Stimulated activated naive CD8-positive, alpha-beta T cell treated with anti-CD3 and anti-CD28 coated beads, Interleukin-15, amount 100 ng/mL, for 72 hours (primary cell): Measurements from ENCODE around the gene CELA3B.
"Not testable (repeated sequence)": the region's sequence is repeated elsewhere in the genome, so short reads cannot be mapped to it uniquely, and the experiment has no call there.

Experiments used
- ATAC-seq: fragments of 150-1000 bp; cut with Tn5 transposase; 2 replicates; pipeline ENCODE4 v1.10.0; 2021; ENCODE audit warnings: mild to moderate bottlenecking, moderate library complexity
- DNase-seq, 2 donors: peaks; one replicate each; pipeline ENCODE4 v3.0.0; 2021 to 2022
- H3K27ac Mint-ChIP-seq, 2 donors: one replicate each; pipeline ENCODE4 v1.8.0; 2022; ENCODE audit warnings: mild to moderate bottlenecking in 2 of 2, mixed read lengths in 2 of 2, moderate library complexity in 2 of 2
- H3K27me3 Mint-ChIP-seq: one replicate; pipeline ENCODE4 v1.8.0; 2022; ENCODE audit warnings: mixed read lengths
- H3K4me1 Mint-ChIP-seq: one replicate; pipeline ENCODE4 v1.8.0; 2022; ENCODE audit warnings: mild to moderate bottlenecking, mixed read lengths
- H3K4me3 Mint-ChIP-seq, 2 donors: one replicate each; pipeline ENCODE4 v1.8.0; 2022; ENCODE audit warnings: mild to moderate bottlenecking in 2 of 2, mixed read lengths in 2 of 2, moderate library complexity in 1 of 2
- H3K9me3 Mint-ChIP-seq, 2 donors: one replicate each; pipeline ENCODE4 v1.8.0; 2022; ENCODE audit warnings: mixed read lengths in 2 of 2

Gene CELA3B, protein sequence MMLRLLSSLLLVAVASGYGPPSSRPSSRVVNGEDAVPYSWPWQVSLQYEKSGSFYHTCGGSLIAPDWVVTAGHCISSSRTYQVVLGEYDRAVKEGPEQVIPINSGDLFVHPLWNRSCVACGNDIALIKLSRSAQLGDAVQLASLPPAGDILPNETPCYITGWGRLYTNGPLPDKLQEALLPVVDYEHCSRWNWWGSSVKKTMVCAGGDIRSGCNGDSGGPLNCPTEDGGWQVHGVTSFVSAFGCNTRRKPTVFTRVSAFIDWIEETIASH

DNA sequence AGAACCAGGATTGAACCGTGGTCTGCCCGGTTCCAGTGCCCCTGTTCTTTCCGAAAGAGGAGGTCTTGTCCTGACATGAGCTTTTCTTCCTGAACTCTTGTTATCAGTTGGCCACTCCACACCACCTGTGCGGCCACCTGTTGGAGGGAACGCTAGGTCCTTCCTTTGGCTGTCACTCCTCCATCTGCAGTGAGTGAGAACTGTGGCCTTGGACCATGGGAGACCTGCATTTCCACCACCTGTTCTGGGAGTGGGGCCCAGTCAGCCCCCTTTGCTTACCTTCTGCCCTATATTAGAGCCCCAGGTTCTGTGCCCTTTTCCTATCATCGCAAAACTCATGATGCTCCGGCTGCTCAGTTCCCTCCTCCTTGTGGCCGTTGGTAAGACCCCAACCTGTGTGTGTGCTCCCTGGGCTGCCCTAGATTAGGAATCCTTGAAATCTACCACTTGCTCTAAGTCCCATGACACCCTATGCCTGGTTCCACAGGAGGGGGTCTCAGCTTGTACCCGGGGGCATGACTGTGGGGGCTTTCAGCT lies at the start of gene CELA3B:
CELA3B (plus strand) TSS at position 320 of the 537 bp plus-strand sequence; CDS start at position 338, 18 bp downstream.
- not testable (repeated sequence) for DNase-seq, H3K27me3 Mint-ChIP-seq, H3K4me3 Mint-ChIP-seq, H3K4me1 Mint-ChIP-seq, H3K9me3 Mint-ChIP-seq, ATAC-seq, H3K27ac Mint-ChIP-seq

DNA sequence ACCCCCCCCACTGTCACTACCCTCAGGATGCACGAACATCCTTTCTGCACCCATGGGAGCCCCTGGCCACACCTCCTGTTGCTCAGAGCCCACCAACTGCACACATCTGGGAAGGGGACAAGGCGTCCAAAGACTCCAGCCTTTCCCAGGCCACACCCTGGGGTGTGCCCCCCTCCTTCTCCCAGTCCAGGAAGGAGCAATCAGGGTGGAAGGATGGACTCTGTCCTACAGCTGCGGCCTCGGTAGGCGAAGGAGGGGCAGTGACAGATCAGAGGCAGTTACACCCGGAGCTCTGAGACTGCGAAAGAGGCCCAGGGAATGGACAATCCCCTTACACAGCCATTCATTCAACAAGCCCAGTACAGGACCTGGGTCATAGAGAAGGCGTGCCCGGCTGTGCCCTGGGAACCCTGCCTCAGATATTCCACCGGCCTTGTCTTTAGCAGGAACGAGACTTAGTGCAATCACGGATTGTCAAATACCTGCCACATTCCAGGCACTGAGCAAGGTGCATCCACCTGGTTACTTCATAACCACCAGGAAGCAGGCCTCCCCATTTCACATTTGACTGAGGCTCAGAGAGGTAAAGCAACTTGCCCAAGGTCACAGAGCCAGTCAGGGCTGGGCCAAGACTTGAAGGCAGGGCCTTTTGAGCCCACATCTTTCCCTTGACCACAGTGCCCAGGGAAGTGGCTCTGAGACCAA lies 49.1 kb upstream of the CELA3B start:
- Mint-ChIP-seq H3K27ac (no peak overlapping the region), H3K4me1 (no peaks in the 10 kb centered on the region), H3K9me3 (no peaks in the 10 kb centered on the region), H3K4me3 (no peak overlapping the region), H3K27me3 (no peaks in the 10 kb centered on the region)
- ATAC-seq (no peak), DNase-seq (no peak)

DNA sequence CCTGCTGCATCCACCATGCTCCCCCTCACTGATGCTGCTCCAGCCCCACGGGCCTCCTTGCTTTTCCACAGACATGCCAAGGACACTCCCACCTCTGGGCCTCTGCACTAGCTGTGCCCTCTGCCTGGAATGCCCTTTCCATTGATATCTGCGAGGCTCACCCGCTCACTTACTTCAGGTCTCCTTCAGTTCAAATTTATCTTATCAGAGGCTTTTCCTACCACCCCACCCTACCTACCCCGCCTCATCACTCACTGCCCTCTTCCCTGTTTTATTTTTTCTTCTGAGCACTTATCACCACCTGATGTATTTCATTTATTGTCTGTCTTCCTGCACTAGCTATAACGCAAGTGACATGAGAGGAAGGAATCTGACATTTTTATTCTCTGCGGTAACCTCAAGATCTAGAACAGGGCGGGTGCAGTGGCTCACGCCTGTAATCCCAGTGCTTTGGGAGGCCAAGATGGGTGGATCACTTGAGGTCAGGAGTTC lies 46.7 kb upstream of the CELA3B start:
- DNase-seq (no peak), ATAC-seq (no peak)
- Mint-ChIP-seq H3K27ac (no peak overlapping the region), H3K9me3 (no peaks in the 10 kb centered on the region), H3K4me3 (no peak overlapping the region), H3K27me3 (peaks cover under 1% of the 10 kb centered on the region), H3K4me1 (peaks cover 15% of the 10 kb centered on the region)

- Mint-ChIP-seq H3K9me3 (no peaks in the 10 kb centered on the region), H3K4me3 (no peak overlapping the region), H3K27ac (no peak overlapping the region), H3K4me1 (peaks cover 20% of the 10 kb centered on the region), H3K27me3 (peaks cover 6% of the 10 kb centered on the region)
- no peak for DNase-seq
- ATAC-seq = no peak
These were observed 46.1 kb upstream of the CELA3B start for GRCh38 chr1:21930629-21931170.

- DNase-seq (no peak), ATAC-seq (no peak)
- H3K27ac Mint-ChIP-seq = peak overlapping the region in 1 of 2 donors; percentile 95
- H3K27me3 Mint-ChIP-seq = peaks cover 11% of the 10 kb centered on the region
- H3K4me3 Mint-ChIP-seq = no peak overlapping the region
- H3K9me3 Mint-ChIP-seq = no peaks in the 10 kb centered on the region
- peaks cover 27% of the 10 kb centered on the region for H3K4me1 Mint-ChIP-seq
These were observed 45.4 kb upstream of the CELA3B start for GRCh38 chr1:21931171-21932093.

DNA sequence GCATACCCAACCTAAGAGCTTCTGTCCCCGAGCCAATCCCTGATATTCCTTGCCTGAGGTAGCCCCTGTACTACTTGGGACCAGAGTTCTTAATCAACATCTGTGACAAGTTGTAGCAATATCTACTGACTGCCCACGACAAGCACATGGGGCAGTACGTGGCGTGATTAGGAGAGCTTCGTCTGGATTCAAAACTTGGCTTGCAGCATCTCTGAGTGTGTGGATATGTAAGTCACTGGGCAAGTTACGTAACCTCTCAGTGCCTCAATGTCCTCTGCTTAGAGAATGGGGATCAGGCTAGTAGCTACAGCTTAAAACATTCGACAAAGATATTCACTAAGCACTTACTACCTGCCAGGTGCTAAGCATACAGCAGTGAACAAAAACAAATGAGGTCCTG lies 44.7 kb upstream of the CELA3B start:
- Mint-ChIP-seq H3K27me3 (peaks cover 11% of the 10 kb centered on the region), H3K4me3 (no peak overlapping the region), H3K9me3 (no peaks in the 10 kb centered on the region), H3K27ac (no peak overlapping the region), H3K4me1 (peaks cover 29% of the 10 kb centered on the region)
- DNase-seq (no peak), ATAC-seq (no peak)

GRCh38 chr1:21933397-21934248 lies 43.2 kb upstream of the CELA3B start:
- peaks cover 42% of the 10 kb centered on the region for H3K4me1 Mint-ChIP-seq
- peak overlapping the region; percentile 42 to 49 for H3K27ac Mint-ChIP-seq
- H3K27me3 Mint-ChIP-seq = peaks cover 16% of the 10 kb centered on the region
- DNase-seq (no peak), ATAC-seq (no peak)
- no peaks in the 10 kb centered on the region for H3K9me3 Mint-ChIP-seq
- H3K4me3 Mint-ChIP-seq = peak overlapping the region in 1 of 2 donors; percentile 22

GRCh38 chr1:21935393-21935804 lies 41.4 kb upstream of the CELA3B start:
- peak overlapping the region in 1 of 2 donors; percentile 43 for H3K27ac Mint-ChIP-seq
- no peak for ATAC-seq

GRCh38 chr1:21935891-21936365 lies 40.9 kb upstream of the CELA3B start:
- peaks cover 46% of the 10 kb centered on the region for H3K4me1 Mint-ChIP-seq
- peak overlapping the region in 1 of 2 donors; percentile 43 for H3K27ac Mint-ChIP-seq
- no peak for ATAC-seq
- peaks cover 20% of the 10 kb centered on the region for H3K27me3 Mint-ChIP-seq
- H3K4me3 Mint-ChIP-seq = peak overlapping the region; percentile 42 to 69
- no peaks in the 10 kb centered on the region for H3K9me3 Mint-ChIP-seq
- no peak for DNase-seq

More at GRCh38 chr1:21935393-21935804, 41.4 kb upstream of the CELA3B start:
- no peak for DNase-seq
- peak overlapping the region; percentile 42 to 69 for H3K4me3 Mint-ChIP-seq
- H3K4me1 Mint-ChIP-seq = peaks cover 46% of the 10 kb centered on the region
- H3K27me3 Mint-ChIP-seq = peaks cover 20% of the 10 kb centered on the region
- no peaks in the 10 kb centered on the region for H3K9me3 Mint-ChIP-seq

DNA sequence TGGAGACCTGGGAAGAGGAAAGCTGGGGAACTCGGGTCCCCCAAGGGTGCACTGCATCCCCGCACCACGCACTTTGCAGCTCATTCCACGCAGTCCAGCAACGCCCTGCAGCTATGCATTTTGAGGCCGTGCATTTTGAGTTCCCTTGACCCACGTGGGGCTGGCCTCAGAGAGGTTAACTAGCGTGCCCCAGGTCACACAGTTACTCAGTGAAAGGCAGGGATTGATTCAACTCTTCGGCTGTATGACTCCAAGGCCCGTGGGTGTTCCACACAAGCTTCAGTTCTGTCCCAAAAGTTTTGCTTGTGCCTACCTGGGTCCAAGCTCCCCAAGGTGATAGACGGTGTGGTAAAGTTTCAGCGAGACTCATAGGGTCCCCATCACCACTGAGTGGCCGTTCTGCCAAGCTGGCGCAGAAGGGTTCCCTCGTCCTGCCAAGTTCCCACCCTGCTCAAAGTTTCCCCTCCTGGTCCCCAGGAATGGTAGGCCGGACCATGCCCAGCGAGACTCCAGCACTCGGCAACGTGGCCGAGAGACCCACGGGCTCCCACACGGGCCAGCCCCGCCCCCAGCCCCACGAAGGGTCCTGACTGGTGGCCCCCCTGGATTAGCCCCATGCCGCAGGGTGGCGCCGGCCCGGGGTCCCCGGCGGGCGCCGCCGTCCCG lies 40.3 kb upstream of the CELA3B start:
- peaks cover 46% of the 10 kb centered on the region for H3K4me1 Mint-ChIP-seq
- H3K4me3 Mint-ChIP-seq = peak overlapping the region; percentile 49 to 69
- H3K27me3 Mint-ChIP-seq = peaks cover 20% of the 10 kb centered on the region
- ATAC-seq = peak; percentile 47
- no peak for DNase-seq
- H3K27ac Mint-ChIP-seq = no peak overlapping the region
- H3K9me3 Mint-ChIP-seq = no peaks in the 10 kb centered on the region

GRCh38 chr1:21937034-21937371 lies 39.8 kb upstream of the CELA3B start, which contains the start of gene HSPG2:
Gene HSPG2 (minus strand): TSS chr1:21937310. CDS start chr1:21937217, 93 bp downstream.
- H3K27me3 Mint-ChIP-seq = peaks cover 20% of the 10 kb centered on the region
- no peaks in the 10 kb centered on the region for H3K9me3 Mint-ChIP-seq
- DNase-seq (no peak), ATAC-seq (peak; percentile 64)
- peak within 1 kb of the TSS; percentile 81 to 90 for H3K4me3 Mint-ChIP-seq
- peaks cover 46% of the 10 kb centered on the region for H3K4me1 Mint-ChIP-seq
- peak within 1 kb of the TSS; percentile 46 to 78 for H3K27ac Mint-ChIP-seq

DNA sequence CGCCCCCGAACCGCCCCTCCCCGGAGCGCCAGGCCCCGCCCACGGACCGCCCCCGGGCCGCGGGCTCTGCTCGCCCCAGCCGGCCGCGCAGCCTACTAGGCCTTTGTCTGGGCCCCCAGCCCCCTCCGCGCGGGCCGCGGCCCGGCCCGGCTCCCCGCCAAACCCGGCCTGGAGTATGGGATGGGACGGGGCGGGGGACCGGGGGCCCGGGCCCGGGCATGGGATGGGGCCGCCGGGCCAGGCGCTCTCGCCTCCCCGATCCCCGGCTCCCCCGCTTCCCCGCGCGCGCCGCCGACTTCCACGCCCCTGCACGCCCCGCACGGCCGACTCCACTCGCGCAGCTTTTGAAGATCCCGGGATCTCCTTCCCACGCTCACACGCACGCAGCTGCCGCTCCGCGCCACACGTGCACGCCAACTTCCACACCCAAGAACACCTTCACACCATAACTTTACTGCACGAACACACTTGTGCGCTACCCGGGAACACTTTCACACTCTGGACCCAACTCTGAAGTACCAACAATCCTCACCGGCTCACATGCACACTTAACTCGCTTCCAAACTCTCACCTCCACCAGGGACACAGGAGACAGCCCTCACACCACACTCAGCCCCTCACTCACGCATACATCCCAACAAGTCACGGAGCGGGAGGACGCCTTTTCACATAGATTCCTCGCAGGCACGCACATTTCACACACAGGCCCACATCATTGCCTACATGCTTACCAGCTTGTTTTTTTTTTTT lies 39.3 kb upstream of the CELA3B start:
- ATAC-seq (peak; percentile 86), DNase-seq (peak; percentile 56 to 74)
- Mint-ChIP-seq H3K27me3 (peaks cover 20% of the 10 kb centered on the region), H3K9me3 (no peaks in the 10 kb centered on the region), H3K4me1 (peaks cover 46% of the 10 kb centered on the region), H3K27ac (peak overlapping the region; percentile 46 to 78), H3K4me3 (peak overlapping the region; percentile 81 to 90)
